Stimulated activated CD8-positive, alpha-beta memory T cell treated with anti-CD3 and anti-CD28 coated beads, Interleukin-4, amount 100 ng/mL, for 4 hours (primary cell): ENCODE measurements around the gene GALNT18.
"Not testable (repeated sequence)": the region's sequence is repeated elsewhere in the genome, so short reads cannot be mapped to it uniquely, and the experiment has no call there.

Experiments
- DNase-seq, 2 donors: peaks; one replicate each; pipeline ENCODE4 v3.0.0-alpha.2; 2020; ENCODE audit warnings: low read depth in 2 of 2, low spot score in 1 of 2

The GALNT18 gene

GRCh38 chr11:11471201-11471600 is 150.6 kb downstream of the GALNT18 start:
- no peak for DNase-seq

DNA sequence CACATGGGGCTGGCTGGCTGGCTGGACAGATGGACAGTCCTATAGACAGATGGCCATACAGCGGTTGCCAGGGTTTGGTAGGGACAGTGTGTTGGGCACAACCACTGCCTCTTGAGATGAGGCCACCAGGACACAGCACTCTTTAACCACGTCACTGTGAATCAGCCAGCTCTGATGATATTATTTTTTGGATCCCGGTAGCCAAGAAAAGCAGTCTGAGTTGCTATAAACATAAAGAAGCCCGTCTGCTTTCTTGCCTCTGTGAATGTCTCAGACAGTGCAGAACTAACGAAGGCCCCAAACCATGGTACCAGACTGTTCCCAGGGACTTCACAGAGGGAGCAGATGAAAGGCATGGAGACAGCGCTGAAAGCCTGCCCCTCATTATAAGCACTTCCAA is 152.9 kb downstream of the GALNT18 start:
- no peak for DNase-seq

GRCh38 chr11:11467312-11467711 is 154.5 kb downstream of the GALNT18 start:
- DNase-seq: no peak

DNA sequence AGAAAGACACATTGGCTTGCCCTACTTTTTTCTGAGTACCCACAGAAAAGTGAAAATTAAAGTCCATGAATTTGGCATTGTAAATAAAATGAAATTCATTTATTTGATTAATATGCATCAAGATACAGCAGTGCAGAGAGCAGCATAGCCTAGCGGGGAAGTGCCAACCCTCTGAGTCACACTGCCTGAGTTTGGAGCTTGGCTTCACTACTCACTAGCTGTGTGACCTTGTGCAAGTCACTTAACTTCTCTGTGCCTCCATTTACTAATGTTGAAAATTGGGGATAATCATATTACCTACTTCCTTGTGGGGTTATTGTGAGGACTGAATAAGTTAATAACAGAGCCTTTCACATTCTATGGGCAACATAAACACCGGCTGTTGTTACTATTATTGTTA is 157.2 kb downstream of the GALNT18 start:
- no peak for DNase-seq

- no peak for DNase-seq
Measured at GRCh38 chr11:11463405-11463804, 158.4 kb downstream of the GALNT18 start.

DNA sequence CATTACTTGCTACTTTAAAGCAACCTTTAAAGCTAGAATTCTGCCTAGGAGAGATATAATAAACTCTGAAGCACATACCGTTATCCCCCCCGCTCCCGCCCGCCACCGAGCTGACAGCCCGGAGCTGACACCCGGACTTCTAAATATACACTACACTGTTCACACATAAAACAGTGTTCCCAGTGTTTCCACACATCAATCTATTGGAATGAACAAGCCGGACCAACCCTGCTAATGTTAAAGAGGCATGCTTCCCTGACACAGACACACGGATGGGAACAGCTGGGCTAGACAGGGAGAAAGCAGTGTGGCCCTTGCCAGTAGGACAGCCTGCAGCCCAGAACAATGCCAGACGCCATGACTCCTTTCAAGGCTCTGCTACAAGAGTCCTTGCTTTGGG is 160.3 kb downstream of the GALNT18 start:
- no peak for DNase-seq

DNA sequence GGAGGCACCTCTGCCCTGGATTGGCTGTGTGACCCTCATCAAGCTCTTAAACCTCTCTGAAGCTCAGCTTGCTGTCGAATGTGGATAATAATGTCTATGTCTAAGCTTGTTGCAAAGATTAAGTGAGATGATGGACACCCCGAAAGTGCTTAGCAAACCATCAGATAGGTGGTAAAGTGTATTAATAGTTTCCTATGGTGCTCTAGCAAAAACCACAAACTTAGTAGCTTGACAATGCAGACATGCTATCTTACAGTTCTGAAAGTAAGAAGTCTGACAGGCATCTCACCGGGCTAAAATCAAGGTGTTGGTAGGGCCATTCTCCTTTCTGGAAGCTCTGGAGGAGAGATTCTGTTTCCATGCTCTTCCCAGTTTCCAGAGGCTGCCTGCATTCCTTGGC is 162.2 kb downstream of the GALNT18 start:
- DNase-seq: no peak

DNA sequence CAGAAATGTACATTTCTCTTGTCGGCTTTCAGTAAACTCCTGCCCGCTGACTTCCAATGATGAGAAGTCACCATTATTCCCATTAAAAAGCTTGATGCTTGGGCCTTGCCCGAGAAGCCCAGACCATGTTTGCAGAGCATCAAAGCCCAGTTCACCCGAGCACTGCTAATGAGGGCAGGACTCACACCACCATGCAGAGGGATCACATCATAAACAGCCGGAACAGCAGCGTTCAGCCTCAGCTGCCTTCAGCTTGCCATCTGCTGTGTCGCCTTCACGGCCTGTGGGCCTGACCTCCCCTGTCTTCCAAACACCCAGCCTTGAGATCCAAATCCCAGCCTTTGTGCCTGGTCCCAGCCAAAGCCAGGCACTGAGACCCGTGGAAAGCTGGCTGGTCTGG is 163.3 kb downstream of the GALNT18 start:
- no peak for DNase-seq

- no peak for DNase-seq
Measured at GRCh38 chr11:11458001-11458400, 163.8 kb downstream of the GALNT18 start.

DNA sequence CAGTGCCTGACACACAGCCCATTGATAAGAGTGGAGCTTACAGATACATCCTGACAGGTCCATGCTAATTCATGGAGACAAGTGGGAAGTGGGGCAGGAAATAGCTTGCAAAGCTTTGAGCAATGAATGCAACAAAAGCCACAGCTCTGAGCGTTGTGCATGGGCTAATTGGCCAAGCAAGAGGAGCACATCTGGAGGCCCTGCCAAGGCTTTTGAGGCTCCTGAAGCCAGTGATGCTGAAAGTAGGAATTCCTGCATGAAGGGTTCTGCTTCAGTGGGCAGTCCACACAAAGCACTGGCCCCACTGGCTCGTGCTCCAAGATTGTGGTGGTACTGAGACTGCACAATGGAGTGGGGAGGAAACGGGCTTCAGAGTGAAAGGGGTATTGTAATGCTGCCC is 164.9 kb downstream of the GALNT18 start:
- DNase-seq: no peak

DNA sequence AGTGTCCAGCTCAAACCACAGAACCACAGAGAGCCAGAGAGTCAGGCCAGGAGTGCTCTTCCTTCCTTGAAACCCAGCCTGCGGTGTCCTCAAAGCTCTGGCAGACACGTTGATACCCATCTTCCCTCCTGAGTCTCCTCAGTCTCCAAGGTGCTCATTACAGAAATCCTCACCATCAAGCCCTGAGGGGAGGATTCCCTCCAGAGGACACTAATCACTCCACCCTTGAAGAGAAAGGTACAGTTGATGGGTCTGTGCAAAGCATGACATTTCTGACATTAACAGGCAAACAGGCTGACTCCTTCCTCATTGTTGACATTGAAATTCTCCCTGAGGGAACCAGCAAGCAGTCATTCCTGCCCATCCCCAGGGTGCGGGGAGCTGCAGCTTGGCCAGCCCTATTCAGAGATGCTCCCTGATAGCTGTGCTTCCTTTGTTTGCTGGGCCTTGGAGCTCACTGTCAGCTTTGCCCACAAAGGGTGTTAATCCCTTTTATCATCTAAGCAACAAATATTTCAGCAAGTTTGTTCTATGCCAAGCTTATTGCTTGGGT is 167.1 kb downstream of the GALNT18 start:
- DNase-seq: no peak

GRCh38 chr11:11451501-11452005 is 170.3 kb downstream of the GALNT18 start:
- no peak for DNase-seq

- DNase-seq: no peak
Measured at GRCh38 chr11:11450744-11451362, 171.0 kb downstream of the GALNT18 start.

DNA sequence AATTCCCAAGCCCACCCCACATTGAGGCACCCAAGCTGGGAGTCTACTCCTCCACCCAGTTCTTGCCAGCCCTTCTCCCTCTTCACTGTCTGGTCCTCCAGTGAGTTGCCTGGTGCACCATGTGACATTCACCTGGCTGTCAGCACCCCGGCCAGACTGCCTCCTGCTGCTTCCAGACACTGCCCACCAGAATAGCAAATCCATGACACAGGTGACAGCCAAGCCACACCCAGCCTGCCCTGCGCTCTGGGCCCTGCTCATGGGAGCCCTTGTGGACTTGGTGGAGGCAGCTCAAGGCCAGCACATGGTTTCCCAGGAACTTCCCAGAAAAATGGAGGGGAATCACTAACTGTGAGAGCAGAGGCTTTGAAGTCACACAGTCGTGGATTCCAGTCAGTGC is 172.5 kb downstream of the GALNT18 start:
- DNase-seq: no peak

GRCh38 chr11:11448626-11449025 is 173.2 kb downstream of the GALNT18 start:
- no peak for DNase-seq

- DNase-seq: not testable (repeated sequence)
Measured at GRCh38 chr11:11447601-11448000, 174.2 kb downstream of the GALNT18 start.

DNA sequence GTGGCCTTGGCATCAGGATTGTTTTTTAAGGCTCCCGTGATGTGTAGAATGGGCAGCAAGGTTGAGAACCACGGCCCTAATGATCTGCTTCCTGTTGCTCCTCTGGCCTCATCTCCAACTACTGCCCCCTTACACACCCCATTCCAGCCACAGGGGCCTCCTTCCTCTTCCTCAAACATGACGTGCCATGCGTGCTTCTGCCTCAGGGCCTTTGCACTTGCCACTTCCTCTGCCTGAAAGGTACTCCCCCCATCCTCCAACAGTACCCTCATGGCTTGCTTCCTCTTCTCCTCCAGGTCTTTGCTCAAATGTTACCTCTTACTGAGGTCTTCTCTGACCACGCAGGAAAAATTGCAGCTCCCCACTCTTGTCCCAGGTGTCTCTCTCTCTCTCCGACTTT is 174.8 kb downstream of the GALNT18 start:
- DNase-seq: no peak

DNA sequence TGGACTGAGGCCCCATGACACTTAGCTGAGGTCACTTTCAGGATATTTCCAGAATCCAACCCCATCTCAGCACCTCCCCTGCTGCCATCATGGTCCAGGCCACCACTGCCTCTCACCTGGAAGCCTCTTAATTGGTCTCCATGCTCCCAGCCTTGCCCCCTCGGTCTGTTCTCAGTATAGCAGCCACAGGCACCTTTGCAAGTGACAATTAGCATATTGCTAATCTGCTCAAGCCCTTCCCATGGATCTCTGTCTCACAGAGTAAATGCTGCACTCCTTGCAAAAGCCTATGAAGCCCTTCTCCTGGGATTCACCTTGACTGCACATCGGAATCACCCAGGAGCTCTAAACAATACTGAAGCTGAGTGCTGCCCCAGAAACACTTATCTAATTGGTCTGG is 175.2 kb downstream of the GALNT18 start:
- no peak for DNase-seq

- no peak for DNase-seq
Measured at GRCh38 chr11:11445441-11446185, 176.2 kb downstream of the GALNT18 start.

DNA sequence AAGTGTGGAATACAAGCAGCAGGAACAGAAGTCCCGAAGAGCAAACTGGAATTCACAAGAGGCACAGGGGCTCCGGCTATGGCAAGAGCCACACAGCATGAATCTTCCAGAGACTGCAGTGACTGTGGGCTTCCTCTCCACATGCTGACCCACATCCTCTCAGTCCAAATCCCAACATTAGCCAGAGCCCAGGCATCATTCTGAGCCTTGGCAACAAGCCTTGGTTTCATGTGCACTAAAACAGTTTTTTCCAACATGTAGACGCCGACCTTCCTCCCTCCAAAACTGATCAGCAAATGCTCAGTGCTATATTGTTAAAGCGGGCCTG is 177.0 kb downstream of the GALNT18 start:
- no peak for DNase-seq

- no peak for DNase-seq
Measured at GRCh38 chr11:11444027-11444803, 177.6 kb downstream of the GALNT18 start.

GRCh38 chr11:11442791-11443190 is 179.0 kb downstream of the GALNT18 start:
- no peak for DNase-seq
